ENCODE measurements around the gene PHLDA1. TPM values are rescaled to one million over a fixed set of nuclear protein-coding genes. Genes with fewer than 3 reads are reported as not detected.
"Not testable (repeated sequence)": the region's sequence is repeated elsewhere in the genome, so short reads cannot be mapped to it uniquely, and the experiment has no call there.

PHLDA1 gene
- total and polyA plus RNA-seq, 2 experiments from 2014 or later: 35.7 to 36.2 TPM

- Histone ChIP-seq H3K9me3 (ENCODE audit: low read depth) (no peaks in the 10 kb centered on the region), H3K9ac (no peak overlapping the region), H2AFZ (0 out of 2 replicates have a peak overlapping the region, but pooled peaks have one; percentile 45), H3F3A (ENCODE audit: insufficient read depth) (no peaks in the 10 kb centered on the region), H3K9me2 (ENCODE audit: insufficient read depth) (no peaks in the 10 kb centered on the region), H3K79me2 (ENCODE audit: insufficient read depth) (no peaks in the 10 kb centered on the region), H3K27ac (no peak overlapping the region), H4K20me1 (ENCODE audit: insufficient read depth) (no peaks in the 10 kb centered on the region), H3K36me3 (ENCODE audit: low read depth) (no peaks in the 10 kb centered on the region), H3K4me3 (no peak overlapping the region), H3K4me1 (ENCODE audit: insufficient read depth) (peaks cover 4% of the 10 kb centered on the region; the same call in 1 of the 2 replicates), H3K27me3 (replicated peaks; ENCODE audit: insufficient read depth) (no peaks in the 10 kb centered on the region), H3K4me2 (ENCODE audit: unreplicated experiment) (no peak overlapping the region)
- in situ Hi-C loops (cut with MboI): no loop called here
- 88 to 92% methylated on average over 5 of the region's 5 CpGs for WGBS, 2 experiments (ENCODE audit: low coverage in 1 of 2, low lambda C conversion rate in 2 of 2, missing lambda C conversion rate in 2 of 2)
- TF ChIP-seq EZH2 (IDR thresholded peaks at IDR 0.05; ENCODE audit: insufficient read depth, poor library complexity, severe bottlenecking) (no peak), EZH2phosphoT487 (IDR thresholded peaks at IDR 0.05; ENCODE audit: insufficient read depth, low read depth) (no peak)
- no peak for DNase-seq
Observed at GRCh38 chr12:75985566-75985965, 46.0 kb downstream of the PHLDA1 start.

GRCh38 chr12:75984577-75985182 lies 46.9 kb downstream of the PHLDA1 start:
- H3K79me2 ChIP-seq (ENCODE audit: insufficient read depth): no peaks in the 10 kb centered on the region
- no peak overlapping the region for H3K4me2 ChIP-seq (ENCODE audit: unreplicated experiment)
- in situ Hi-C loops (cut with MboI): no loop called here
- H3K9ac ChIP-seq: no peak overlapping the region
- H3K36me3 ChIP-seq (ENCODE audit: low read depth): no peaks in the 10 kb centered on the region
- DNase-seq: no peak
- no peaks in the 10 kb centered on the region for H3K9me2 ChIP-seq (ENCODE audit: insufficient read depth)
- no peak overlapping the region for H3K27ac ChIP-seq
- no peak overlapping the region for H3K4me3 ChIP-seq
- H4K20me1 ChIP-seq (ENCODE audit: insufficient read depth): no peaks in the 10 kb centered on the region
- peaks cover 10% of the 10 kb centered on the region for H3K4me1 ChIP-seq (ENCODE audit: insufficient read depth)
- H3F3A ChIP-seq (ENCODE audit: insufficient read depth): peaks cover 6% of the 10 kb centered on the region; the same call in 1 of the 2 replicates
- no peaks in the 10 kb centered on the region for H3K9me3 ChIP-seq (ENCODE audit: low read depth)
- H3K27me3 ChIP-seq (replicated peaks; ENCODE audit: insufficient read depth): no peaks in the 10 kb centered on the region
- H2AFZ ChIP-seq: no peak overlapping the region
- no peak for TF ChIP-seq EZH2 (IDR thresholded peaks at IDR 0.05; ENCODE audit: insufficient read depth, poor library complexity, severe bottlenecking)
- TF ChIP-seq EZH2phosphoT487 (IDR thresholded peaks at IDR 0.05; ENCODE audit: insufficient read depth, low read depth): no peak
- WGBS, 2 experiments (ENCODE audit: low coverage in 1 of 2, low lambda C conversion rate in 2 of 2, missing lambda C conversion rate in 2 of 2): 83 to 89% methylated on average over 6 to 7 of the region's 7 CpGs

GRCh38 chr12:75983851-75984250 lies 47.7 kb downstream of the PHLDA1 start:
- Histone ChIP-seq H3F3A (ENCODE audit: insufficient read depth) (peaks cover 14% of the 10 kb centered on the region), H2AFZ (peak overlapping the region; percentile 96), H3K4me1 (ENCODE audit: insufficient read depth) (peaks cover 18% of the 10 kb centered on the region), H3K4me2 (ENCODE audit: unreplicated experiment) (peak overlapping the region; percentile 89)
- H3K36me3 ChIP-seq (ENCODE audit: low read depth); H3K27ac ChIP-seq; in situ Hi-C loops (cut with MboI); H3K79me2 ChIP-seq (ENCODE audit: insufficient read depth); H3K9ac ChIP-seq; H3K4me3 ChIP-seq; H3K9me3 ChIP-seq (ENCODE audit: low read depth); DNase-seq; H4K20me1 ChIP-seq (ENCODE audit: insufficient read depth); H3K9me2 ChIP-seq (ENCODE audit: insufficient read depth); H3K27me3 ChIP-seq (replicated peaks; ENCODE audit: insufficient read depth): not testable (repeated sequence)
- 96 to 98% methylated on average over 4 of the region's 4 CpGs for WGBS, 2 experiments (ENCODE audit: low coverage in 1 of 2, low lambda C conversion rate in 2 of 2, missing lambda C conversion rate in 2 of 2)

DNA sequence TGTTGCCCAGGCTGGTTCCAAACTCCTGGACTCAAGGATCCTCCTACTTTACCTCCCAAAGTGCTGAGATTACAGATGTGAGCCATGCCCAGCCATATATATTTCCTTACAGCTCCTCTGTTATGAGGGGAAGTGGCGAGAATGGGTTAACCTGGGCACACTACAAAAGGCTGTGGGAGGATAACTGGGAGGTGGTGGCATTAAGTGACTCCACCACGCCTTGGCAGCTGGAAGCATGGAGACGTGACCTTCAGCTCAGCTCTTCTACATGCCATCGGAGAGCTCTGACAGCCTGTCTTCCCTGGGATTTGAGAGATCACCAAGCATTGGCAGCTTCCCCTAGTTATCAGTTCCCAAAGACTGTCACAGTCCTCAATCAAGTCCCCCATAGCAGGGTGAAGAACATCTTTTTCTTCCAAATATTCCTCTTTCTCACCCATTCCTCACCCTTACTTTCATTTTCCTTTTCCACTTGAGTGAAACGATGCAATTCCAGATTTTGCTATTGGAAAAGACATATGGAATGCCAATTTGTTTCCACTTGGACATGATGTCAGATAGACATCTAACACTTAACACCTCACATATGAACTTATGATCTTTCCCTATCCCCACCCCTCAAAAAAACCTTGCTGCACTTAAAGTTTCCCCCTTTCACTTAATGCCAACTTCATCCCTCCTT lies 48.5 kb downstream of the PHLDA1 start:
- H3K27me3 ChIP-seq (replicated peaks; ENCODE audit: insufficient read depth): no peaks in the 10 kb centered on the region
- H3K9ac ChIP-seq: peak overlapping the region; percentile 77
- no peaks in the 10 kb centered on the region for H4K20me1 ChIP-seq (ENCODE audit: insufficient read depth)
- no peaks in the 10 kb centered on the region for H3K79me2 ChIP-seq (ENCODE audit: insufficient read depth)
- H3K27ac ChIP-seq: 0 out of 2 replicates have a peak overlapping the region, but pooled peaks have one; percentile 7
- H3K4me1 ChIP-seq (ENCODE audit: insufficient read depth): peaks cover 25% of the 10 kb centered on the region
- peaks cover 21% of the 10 kb centered on the region for H3F3A ChIP-seq (ENCODE audit: insufficient read depth)
- H2AFZ ChIP-seq: peak overlapping the region; percentile 96
- no peaks in the 10 kb centered on the region for H3K36me3 ChIP-seq (ENCODE audit: low read depth)
- H3K9me2 ChIP-seq (ENCODE audit: insufficient read depth): no peaks in the 10 kb centered on the region
- H3K4me3 ChIP-seq: peak overlapping the region; percentile 74
- peak; percentile 50 for DNase-seq
- 16 to 25% methylated on average over 5 of the region's 5 CpGs for WGBS, 2 experiments (ENCODE audit: low coverage in 1 of 2, low lambda C conversion rate in 2 of 2, missing lambda C conversion rate in 2 of 2)
- TF ChIP-seq EZH2 (IDR thresholded peaks at IDR 0.05; ENCODE audit: insufficient read depth, poor library complexity, severe bottlenecking) (no peak), EZH2phosphoT487 (IDR thresholded peaks at IDR 0.05; ENCODE audit: insufficient read depth, low read depth) (no peak)
- peak overlapping the region; percentile 89 for H3K4me2 ChIP-seq (ENCODE audit: unreplicated experiment)
- in situ Hi-C loops (cut with MboI): no loop called here
- H3K9me3 ChIP-seq (ENCODE audit: low read depth): no peaks in the 10 kb centered on the region

All from GM23248 (cell line).